Inferior parietal cortex (tissue), 1 donor: ENCODE data around the gene ACKR1.
A peak's percentile ranks its signal among the peaks of the same experiment; 100 is the strongest.

Source experiments
- DNase-seq: peaks from one replicate; pipeline ENCODE4 v3.0.0-alpha.2; 2016; ENCODE audit errors: extremely low spot score

ACKR1 gene

DNA sequence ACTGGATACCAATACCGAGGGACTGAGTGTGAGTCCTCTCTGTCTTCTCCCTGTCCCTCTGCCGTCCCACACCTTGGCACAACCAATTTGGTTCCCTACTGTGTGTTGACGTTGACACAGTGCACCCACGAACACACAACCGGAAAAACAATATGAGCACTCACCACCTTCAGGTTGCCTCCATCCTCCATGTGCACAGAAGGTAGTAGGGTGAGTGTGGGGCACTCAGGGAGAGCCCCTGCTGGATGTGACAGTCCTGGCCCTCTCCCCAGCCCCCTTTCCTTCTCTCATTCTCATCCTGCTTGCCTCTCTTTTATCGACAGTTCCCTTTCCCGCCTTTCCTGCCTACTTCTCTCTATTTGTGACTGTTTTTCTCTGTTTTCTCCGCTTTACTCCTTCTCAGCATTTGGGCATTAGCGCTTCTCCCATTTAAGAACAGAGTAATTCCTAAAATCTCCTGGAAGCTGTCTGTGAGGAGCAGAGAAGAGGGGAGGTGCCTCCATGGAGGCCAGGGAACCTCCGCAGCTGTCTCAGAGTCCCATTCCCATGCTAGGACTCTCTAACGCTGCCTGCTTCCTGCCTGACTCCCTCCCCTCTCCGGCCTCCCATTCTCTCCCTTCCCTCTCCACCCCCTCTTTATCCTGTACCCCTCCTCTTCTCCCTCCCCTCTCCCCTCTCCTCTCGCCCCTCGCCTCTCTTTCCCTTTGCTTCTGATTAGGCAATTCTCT is 16.9 kb upstream of the ACKR1 start:
- DNase-seq = no peak

DNA sequence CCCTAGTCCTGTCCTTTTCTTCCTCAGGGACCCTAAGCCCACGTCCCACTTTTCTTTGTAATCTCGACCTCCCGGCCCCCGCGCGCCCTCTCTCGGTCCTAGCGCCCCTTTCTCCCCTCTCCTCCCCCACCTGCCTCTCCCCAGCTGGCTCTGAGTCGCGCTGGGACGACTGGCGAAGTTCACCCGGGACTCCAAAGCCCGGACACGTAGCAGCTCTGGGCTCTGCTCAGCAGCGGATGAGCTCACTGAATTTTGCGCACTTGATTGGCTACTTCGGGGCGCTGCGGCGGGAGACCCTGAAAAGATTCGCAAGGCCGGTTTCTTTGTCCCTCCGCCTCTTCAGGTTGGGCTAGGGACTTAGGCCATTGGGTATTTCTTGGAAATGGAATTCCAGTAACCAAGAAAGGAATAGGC is 16.3 kb upstream of the ACKR1 start:
- no peak for DNase-seq

- no peak for DNase-seq
Measured at GRCh38 chr1:159190441-159190840, 14.2 kb upstream of the ACKR1 start.

GRCh38 chr1:159196543-159196942 is 8.1 kb upstream of the ACKR1 start:
- DNase-seq = no peak

- DNase-seq = peak; percentile 91
Measured at GRCh38 chr1:159197561-159198557, 6.8 kb upstream of the ACKR1 start.

- no peak for DNase-seq
Measured at GRCh38 chr1:159199901-159200300, 4.8 kb upstream of the ACKR1 start.

GRCh38 chr1:159200769-159201168 is 3.9 kb upstream of the ACKR1 start:
- no peak for DNase-seq

DNA sequence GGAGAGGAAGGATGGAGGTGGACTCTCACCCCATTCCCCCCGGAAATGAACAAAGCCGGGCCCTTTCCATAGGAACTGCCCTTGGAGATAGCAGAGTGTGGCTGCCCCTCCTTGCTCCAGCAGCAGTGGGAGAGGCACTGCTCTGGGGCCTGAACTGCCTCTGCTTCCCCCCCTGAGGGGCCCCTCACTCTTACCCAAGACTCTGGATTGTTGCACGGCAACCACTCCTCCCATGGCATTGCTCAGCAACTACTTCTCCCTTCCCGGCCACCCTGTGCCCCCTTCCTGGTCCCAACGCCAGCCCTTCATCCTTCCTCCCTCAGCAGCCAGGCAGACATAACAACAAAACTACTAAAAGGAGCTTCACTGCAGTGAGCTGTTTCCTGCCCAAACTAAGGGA is 3.0 kb upstream of the ACKR1 start:
- no peak for DNase-seq

DNA sequence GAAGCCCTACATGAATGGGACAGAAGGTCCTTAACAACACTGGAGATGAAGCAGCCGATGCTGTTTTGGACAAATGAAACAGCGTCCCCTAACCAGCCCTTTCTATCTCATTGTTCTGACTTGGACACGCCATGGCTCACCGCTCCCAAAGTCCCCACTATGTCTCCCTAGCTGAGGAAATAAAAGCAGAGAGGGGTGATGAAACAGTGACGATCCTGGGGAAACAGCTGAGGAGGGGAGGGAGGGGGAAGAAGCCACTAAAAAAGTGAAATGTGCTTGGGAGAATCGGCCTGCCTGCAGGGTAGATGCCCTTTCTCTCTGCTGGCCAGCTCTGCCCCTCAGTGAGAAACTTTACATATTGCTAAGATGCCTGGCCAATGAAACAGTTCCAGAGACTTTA is 1.1 kb upstream of the ACKR1 start:
- DNase-seq = no peak

- no peak for DNase-seq
Measured at GRCh38 chr1:159205225-159205624, 550 bp downstream of the ACKR1 start.

- DNase-seq = no peak
Measured at GRCh38 chr1:159206110-159206509, 1.4 kb downstream of the ACKR1 start.

- DNase-seq = no peak
Measured at GRCh38 chr1:159207080-159207479, 2.4 kb downstream of the ACKR1 start.

DNA sequence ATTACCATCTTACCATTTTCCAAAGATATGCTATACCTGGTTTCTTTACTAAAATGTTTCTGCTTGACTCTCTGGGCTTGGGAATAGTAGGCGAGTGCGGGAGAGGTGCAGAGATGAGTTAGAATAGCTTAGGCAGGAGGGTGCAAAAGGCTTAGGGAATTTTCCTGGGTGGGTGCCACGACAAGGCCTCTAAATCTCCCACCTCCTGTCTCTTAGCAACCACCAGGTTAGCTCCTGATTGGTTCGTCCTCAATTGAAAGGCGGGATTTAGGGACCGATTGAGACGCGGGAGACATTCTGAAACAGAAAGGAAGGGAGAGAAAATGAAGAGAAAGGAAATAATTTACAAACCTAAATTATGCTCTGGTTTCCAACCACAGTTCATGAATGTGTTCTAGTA is 3.1 kb downstream of the ACKR1 start:
- DNase-seq = peak; percentile 62

DNA sequence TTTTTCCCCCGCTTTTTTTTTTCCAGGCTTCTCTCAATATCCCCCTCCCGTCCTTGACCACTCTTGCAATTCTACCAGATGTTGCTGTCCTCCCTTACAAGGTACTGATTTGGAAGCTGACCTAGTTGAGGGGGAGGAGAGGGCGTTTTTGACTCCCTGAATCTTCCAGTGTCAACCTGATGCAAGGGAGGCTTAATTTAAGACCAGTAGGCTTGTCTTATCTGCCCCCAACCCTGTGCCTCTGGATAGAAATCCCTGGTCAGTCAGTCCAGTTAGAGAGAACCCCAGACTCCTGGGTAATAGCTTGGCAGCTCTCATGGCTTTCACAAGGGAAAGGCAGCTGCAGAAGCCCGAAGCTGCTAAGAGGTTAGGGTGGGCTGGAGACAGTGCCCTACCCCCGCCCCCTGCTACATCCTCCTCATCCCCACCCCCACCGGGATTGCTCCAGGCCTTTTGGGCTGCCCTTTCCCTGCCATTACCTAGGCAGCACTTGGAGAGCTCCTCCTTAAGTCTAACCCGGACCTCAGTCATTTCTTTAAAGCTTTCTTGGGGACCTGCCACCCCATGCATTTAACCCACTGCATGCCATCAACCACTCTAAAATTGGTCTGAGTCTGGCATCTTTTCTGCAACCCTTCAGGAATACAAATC is 3.6 kb downstream of the ACKR1 start:
- no peak for DNase-seq

GRCh38 chr1:159209061-159209460 is 4.4 kb downstream of the ACKR1 start:
- DNase-seq = no peak

DNA sequence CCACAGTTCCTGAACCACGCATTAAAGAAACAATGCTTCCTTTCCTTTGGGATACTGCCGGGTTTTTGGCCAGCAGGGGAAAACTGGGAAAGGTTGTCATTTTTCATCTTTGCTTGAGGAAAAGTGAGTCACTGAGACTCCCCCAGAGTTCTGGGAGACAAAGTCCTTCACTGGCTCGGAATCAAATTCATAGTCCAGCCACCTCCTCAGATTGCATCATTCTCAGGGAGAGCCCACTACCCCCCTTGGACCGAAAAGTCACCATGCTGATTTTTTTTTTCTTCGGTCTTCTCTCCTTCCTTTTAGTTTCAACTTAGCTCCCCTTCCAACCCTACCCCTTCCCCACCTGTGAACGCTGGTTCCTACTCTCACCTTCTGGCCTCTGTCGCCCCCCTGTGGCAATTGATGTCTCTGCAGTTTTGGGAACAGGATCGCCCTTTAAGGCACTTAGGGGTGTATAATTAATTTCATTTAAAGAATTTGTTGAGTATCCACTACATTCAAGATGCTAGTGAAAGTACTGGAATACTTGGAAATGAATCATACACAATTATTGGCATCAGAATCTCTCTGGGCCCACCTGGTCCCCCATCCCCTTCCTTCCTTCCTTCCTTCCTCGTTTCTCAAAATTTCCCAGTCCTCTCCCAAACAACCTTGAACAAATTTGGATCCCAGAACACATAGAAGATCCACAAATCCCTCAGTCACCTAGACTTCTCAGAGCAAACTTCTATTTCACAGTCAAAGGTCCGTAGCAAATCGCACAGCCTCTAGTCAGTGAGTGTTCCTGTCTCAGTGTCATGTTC is 6.9 kb downstream of the ACKR1 start:
- peak; percentile 81 for DNase-seq

GRCh38 chr1:159212596-159212995 is 7.9 kb downstream of the ACKR1 start:
- no peak for DNase-seq

DNA sequence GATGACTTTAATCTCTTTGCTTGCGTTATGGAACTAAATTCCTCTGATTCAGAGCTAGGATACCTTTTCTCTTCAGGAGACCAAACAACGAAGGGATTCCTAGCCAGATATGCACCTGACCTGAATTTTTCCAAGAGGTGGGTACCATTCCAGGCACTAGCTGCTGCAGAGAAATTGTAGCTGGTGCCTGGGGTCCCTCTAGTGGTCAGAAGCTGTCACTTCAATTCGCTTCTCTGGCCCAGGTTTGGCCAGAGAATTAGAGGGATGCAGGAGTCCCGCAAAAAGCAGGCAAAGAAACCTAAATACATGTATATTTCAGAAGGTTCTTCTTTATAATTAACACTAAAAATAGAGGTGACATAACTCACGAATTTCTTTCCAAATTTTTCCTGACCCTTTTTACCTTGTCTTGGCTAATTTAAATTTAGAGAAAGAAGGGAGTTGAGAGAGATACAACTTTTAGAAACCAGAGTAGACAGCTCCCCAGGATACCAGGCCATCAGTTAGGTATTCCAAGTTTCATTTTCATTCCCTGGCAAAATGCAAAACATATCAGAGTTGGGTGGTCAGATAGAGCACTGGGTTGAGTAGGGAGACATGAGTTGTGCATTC is 9.6 kb downstream of the ACKR1 start:
- peak; percentile 75 for DNase-seq

DNA sequence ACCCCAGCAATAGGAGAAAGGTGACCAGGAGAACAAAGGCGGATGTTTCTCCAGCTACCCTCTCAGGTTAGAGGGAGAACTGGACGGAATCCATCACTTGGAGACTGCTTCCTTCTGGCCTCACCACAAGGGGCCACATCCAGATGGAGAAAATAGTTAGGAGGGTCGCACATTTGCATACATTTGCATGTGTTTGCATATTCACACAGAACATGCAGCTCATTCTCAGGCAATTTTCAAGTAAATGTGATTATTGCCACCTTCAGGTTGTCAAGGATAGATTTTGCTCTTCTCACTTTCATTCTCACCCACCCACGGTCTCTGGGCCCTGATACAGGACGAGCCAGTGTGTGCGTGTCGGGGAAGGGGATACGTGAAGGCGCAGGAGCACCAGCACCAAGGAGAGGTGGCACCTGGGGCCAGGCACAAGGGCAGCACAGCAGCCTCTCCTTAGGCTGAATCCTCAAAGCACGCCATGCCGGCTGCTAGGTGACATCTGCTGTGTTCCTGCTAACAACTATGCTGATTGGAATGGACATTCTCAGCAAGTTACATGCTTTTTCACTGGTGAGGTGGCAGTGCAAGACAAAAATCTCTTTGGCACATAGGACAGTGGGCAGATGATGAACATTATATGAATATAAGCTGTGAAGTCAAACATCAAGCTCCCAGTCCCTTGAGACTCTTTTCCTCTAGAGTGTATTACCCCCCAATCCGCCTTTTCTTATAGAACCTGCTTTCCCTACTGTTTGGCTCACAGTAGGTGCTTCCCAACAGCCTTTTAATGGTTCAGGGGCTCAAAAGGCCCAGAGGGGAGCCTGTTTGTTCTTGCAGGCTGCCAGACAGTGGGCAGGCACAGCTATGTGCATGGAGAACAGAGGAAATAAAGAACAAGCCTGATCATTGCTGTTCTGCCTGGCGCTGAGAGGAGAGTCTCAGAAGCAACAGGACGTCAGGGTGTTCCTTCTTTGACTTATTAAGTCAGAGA is 14.3 kb downstream of the ACKR1 start:
- no peak for DNase-seq
